Progenitor cell of endocrine pancreas (in vitro differentiated cells): Measurements from ENCODE around the gene KLHL9. TPM values are rescaled to one million over a fixed set of nuclear protein-coding genes. Genes with fewer than 3 reads are reported as not detected.

Source experiments
- DNase-seq: peaks from one replicate; pipeline ENCODE4 v3.0.0; 2021; ENCODE audit warnings: low spot score; ENCODE audit not compliant: unreplicated experiment
- H3K27ac Mint-ChIP-seq: 2 replicates; pipeline ENCODE4 v1.8.0; 2021; ENCODE audit warnings: mild to moderate bottlenecking, moderate library complexity, mixed read lengths
- H3K27me3 Mint-ChIP-seq: 2 replicates; pipeline ENCODE4 v1.8.0; 2021; ENCODE audit warnings: mixed read lengths
- H3K36me3 Mint-ChIP-seq: 2 replicates; pipeline ENCODE4 v1.8.0; 2022; ENCODE audit warnings: mixed read lengths; ENCODE audit not compliant: insufficient read depth
- H3K4me1 Mint-ChIP-seq: 2 replicates; pipeline ENCODE4 v1.8.0; 2021; ENCODE audit warnings: low read depth, mixed read lengths
- H3K4me3 Mint-ChIP-seq: 2 replicates; pipeline ENCODE4 v1.8.0; 2021; ENCODE audit warnings: low read depth, mild to moderate bottlenecking, moderate library complexity, mixed read lengths
- H3K9me3 Mint-ChIP-seq: 2 replicates; pipeline ENCODE4 v1.8.0; 2021; ENCODE audit warnings: low read depth, mixed read lengths
- CTCF ChIP-seq: fragments of 200-600 bp; sonication (generic); IDR thresholded peaks from one replicate; pipeline ENCODE4 v1.5.0; 2021; ENCODE audit warnings: antibody characterized with exemption, mild to moderate bottlenecking; ENCODE audit not compliant: unreplicated experiment
- total RNA-seq: library from RNA; stranded (reverse); gene quantifications from 2 replicates; pipeline ENCODE4 v1.2.1, GENCODE V29; 2021

The KLHL9 gene
- total RNA-seq, 1 donor from 2014 or later: 35.9 TPM

DNA sequence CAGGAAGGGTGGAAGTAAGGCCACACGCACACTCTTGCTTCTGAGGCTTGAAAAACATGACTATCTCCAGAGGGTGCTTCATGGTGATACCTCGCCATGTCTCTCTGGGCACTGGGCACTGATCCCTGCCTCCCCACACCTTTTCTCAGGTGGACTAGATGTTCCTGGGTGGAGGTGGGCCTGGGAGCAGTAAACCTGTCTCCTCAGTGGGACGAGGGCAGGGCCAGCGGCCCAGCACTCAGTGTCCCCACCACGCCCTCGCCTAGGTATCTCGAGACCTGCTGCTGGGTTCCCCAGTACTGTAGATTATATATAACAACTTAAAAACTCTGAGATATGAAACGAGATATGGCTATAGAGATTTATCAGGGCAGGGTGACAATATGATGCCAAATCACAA is 27.1 kb upstream of the KLHL9 start:
- H3K27me3 Mint-ChIP-seq: no peaks in the 10 kb centered on the region
- peaks cover 6% of the 10 kb centered on the region for H3K4me1 Mint-ChIP-seq
- H3K36me3 Mint-ChIP-seq: no peaks in the 10 kb centered on the region
- H3K4me3 Mint-ChIP-seq: no peak overlapping the region
- H3K9me3 Mint-ChIP-seq: no peaks in the 10 kb centered on the region
- no peak for TF ChIP-seq CTCF
- no peak overlapping the region for H3K27ac Mint-ChIP-seq
- DNase-seq: no peak

DNA sequence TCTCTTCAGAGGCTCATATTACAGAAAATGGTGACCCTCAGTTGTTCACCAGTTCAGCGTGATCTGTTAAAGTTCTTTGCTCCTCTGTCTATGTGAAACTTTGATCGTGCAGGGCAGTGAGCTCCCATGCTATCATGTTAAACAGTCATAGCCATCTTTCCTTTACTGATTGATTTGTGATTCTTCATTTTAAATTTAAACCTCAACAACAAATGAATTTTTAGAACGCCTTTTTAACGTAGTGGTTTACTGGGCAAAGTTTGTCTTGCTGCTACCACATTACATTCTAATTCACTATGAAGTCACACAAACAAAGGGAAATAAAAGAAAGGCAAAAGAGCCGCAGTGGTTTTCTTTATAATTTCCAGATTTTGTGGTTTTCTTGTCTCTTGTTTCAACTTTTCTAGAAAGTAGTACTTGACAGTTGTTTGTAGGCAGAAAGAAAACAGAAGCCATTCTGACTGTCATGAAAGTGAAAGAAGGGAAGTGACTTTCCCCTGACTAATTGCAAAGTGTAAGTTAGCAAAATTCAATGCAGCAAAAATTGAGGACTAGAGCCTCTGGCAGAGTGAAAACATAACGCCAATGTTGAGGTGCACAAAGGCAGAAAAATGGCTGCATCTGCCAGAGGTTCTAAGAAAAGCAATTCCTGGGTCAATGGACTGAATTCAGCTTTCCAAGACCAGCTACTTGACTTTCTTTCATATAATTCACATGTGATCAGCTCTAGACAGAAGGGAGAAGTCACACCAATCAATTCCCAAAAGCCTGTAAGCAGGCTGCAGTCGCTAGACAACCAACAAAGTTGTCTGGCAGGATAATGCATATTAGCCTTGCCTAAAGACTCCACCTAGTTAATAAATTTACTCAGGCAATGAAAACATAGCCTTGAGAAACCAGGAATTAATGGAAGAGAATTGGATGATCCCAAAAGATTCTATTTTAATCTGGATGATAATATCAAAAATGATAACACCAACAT is 22.6 kb upstream of the KLHL9 start:
- H3K36me3 Mint-ChIP-seq: peaks cover 3% of the 10 kb centered on the region
- H3K9me3 Mint-ChIP-seq: peaks cover 14% of the 10 kb centered on the region

DNA sequence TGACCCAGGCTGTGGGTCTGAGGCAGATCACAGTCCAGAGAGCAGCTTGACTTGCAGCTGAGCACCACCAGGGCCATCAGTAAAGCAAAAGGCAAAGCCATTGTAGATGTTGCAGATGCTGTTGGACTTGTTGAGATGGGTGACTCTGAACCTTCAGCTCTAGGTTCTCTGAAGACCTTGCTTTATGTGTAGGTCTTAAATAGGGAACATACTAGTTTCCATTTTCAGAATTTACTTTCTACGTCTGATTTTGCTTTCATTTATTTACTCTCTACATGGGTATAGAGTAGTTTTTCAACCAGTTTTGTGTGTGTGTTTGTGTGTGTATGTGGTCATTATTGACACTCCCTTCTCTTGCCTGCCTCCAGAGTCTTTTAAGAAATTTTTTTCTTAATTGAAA is 15.6 kb upstream of the KLHL9 start, which contains the start of gene IFNA6:
Gene IFNA6 (minus strand): TSS at position 101 of the 400 bp plus-strand sequence. CDS start 0 bp downstream, at position 101.
- H3K27me3 Mint-ChIP-seq: no peaks in the 10 kb centered on the region
- peaks cover 19% of the 10 kb centered on the region for H3K9me3 Mint-ChIP-seq
- TF ChIP-seq CTCF: no peak

More for the DNA sequence above, 22.6 kb upstream of the KLHL9 start:
- no peak for DNase-seq
- Mint-ChIP-seq H3K27me3 (no peaks in the 10 kb centered on the region), H3K4me3 (no peak overlapping the region), H3K27ac (no peak overlapping the region), H3K4me1 (peaks cover 5% of the 10 kb centered on the region)
- no peak for TF ChIP-seq CTCF

DNA sequence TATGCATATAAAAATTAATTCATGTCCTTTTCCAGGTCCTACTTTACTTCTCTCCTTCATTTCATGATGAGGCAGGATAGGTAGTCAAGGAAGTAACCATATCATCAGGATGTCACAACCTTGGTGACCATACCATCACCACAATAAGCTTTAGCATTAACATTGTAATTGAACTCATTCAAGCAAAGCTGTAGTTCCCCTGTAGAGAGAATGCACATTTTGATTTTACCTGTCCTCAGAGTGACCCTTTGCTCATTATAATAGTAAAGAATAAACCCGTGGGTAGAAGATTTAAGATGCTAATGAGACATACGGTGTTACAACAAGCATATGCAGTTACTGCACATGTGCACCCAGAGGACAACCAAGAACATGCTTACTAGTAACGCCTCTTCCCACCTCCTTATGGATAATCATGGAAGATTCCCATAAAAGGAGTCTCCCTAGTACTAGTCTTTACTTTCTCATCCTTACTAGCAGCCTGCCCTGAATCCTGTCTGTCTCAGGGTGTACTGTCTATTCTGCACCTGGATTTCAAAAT is 13.3 kb upstream of the KLHL9 start:
- DNase-seq: no peak
- Mint-ChIP-seq H3K9me3 (peaks cover 17% of the 10 kb centered on the region), H3K27ac (no peak overlapping the region), H3K36me3 (no peaks in the 10 kb centered on the region), H3K4me3 (no peak overlapping the region), H3K4me1 (peaks cover 3% of the 10 kb centered on the region), H3K27me3 (no peaks in the 10 kb centered on the region)
- no peak for TF ChIP-seq CTCF

More for the DNA sequence above, 15.6 kb upstream of the KLHL9 start, which contains the start of gene IFNA6:
- no peak within 1 kb of the TSS for H3K27ac Mint-ChIP-seq
- H3K4me3 Mint-ChIP-seq: no peak within 1 kb of the TSS
- peaks cover 3% of the 10 kb centered on the region for H3K36me3 Mint-ChIP-seq
- no peaks in the 10 kb centered on the region for H3K4me1 Mint-ChIP-seq
- no peak for DNase-seq

GRCh38 chr9:21340735-21341134 is 5.5 kb upstream of the KLHL9 start:
- Mint-ChIP-seq H3K9me3 (peaks cover 15% of the 10 kb centered on the region), H3K27me3 (peaks cover 3% of the 10 kb centered on the region), H3K4me1 (peaks cover 3% of the 10 kb centered on the region), H3K36me3 (no peaks in the 10 kb centered on the region), H3K27ac (no peak overlapping the region), H3K4me3 (no peak overlapping the region)
- no peak for DNase-seq
- no peak for TF ChIP-seq CTCF
